COLO668 (cell line): ENCODE results near the gene HIRA.
A peak's percentile ranks its signal among the peaks of the same experiment; 100 is the strongest.
"Not testable (repeated sequence)": the region's sequence is repeated elsewhere in the genome, so short reads cannot be mapped to it uniquely, and the experiment has no call there.

Experiments
- DNase-seq: peaks from one replicate; lab custom pipeline; 2025; ENCODE audit not compliant: unreplicated experiment; lab: John Stamatoyannopoulos, UW

HIRA gene

DNA sequence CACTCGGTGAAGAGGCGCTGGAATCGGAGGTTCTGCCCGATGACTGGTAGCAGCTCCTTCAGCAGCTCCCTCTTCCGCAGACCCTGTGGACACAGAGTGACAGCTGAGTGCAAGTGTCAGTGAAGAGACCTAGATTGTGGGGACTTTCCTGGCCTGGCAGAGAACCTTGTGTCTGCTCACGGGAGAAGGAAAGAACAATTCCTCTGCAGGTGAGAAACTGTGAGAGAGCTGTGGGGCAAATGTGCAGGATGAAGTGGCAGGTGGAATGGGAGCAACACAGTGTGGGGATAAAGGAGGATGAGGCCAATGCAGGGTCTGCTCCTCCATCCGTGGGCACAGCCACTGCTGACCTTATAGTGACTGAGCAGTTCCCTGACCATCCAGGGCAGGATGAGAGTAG lies 100.1 kb downstream of the HIRA start:
- DNase-seq, result no peak

- no peak for DNase-seq
Measured at GRCh38 chr22:19330865-19331418, 100.6 kb downstream of the HIRA start.

DNA sequence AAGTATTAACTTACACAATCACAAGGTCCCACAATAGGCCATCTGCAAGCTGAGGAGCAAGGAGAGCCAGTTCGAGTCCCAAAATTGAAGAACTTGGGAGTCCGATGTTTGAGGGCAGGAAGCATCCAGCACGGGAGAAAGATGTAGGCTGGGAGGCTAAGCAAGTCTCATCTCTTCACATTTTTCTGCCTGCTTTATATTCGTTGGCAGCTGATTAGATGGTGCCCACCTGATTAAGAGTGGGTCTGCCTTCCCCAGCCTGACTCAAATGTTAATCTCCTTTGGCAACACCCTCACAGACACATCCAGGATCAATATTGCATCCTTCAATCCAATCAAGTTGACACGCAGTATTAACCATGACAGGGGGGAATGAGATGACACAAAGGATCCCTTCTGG lies 101.3 kb downstream of the HIRA start:
- DNase-seq, result not testable (repeated sequence)

- DNase-seq, result no peak
Measured at GRCh38 chr22:19329454-19329853, 102.1 kb downstream of the HIRA start.

- no peak for DNase-seq
Measured at GRCh38 chr22:19325296-19325948, 106.1 kb downstream of the HIRA start.

- DNase-seq, result not testable (repeated sequence)
Measured at GRCh38 chr22:19323420-19323819, 108.1 kb downstream of the HIRA start.

- DNase-seq, result no peak
Measured at GRCh38 chr22:19321757-19322156, 109.8 kb downstream of the HIRA start.

DNA sequence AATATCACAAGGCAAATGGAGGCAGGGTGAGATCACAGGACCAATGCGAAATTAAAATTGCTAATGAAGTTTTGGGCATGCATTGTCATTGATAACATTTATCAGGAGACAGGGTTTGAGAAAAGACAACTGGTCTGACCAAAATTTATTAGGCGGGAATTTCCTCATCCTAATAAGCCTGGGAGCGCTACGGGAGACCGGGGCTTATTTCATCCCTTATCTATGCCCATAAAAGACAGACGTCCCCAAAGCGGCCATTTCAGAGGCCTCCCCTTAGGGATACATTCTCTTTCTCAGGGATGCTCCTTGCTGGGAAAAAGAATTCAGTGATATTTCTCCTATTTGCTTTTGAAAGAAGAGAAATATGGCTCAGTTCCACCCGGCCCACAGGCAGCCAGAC lies 111.4 kb downstream of the HIRA start:
- DNase-seq, result not testable (repeated sequence)

GRCh38 chr22:19319281-19319680 lies 112.3 kb downstream of the HIRA start:
- no peak for DNase-seq

DNA sequence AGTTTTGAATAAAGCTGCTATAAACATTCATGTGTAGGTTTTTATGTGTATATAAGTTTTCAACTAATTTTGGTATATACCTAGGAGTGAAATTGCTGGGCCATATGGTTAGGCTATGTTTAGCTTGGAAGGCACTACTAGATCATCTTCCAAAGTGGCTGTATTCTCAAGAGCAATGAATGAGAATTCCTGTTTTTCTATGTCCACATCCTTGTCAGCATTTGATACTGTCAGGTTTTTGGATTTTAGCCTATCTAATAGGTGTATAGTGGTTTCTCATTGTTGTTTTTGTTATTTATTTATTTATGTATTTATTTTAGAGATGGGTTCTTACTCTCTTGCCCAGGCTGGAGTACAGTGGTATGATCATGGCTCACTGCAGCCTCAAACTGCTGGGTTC lies 113.7 kb downstream of the HIRA start:
- DNase-seq, result no peak

- no peak for DNase-seq
Measured at GRCh38 chr22:19307872-19308271, 123.7 kb downstream of the HIRA start.

DNA sequence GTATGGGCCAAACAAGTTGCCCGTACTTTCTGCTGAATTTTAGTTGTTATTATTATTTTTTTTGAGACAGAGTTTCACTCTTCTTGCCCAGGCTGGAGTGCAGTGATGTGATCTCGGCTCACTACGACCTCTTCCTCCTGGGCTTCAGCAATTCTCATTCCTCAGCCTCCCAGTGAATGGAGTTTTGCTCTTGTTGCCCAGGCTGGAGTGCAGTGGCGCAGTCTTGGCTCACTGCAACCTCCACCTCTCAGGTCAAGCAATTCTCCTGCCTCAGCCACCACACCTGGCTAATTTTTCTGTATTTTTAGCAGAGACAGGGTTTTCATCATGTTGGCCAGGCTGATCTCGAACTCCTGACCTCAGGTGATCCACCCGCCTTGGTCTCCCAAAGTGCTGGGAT lies 125.0 kb downstream of the HIRA start:
- DNase-seq, result not testable (repeated sequence)

- DNase-seq, result no peak
Measured at GRCh38 chr22:19304547-19304946, 127.0 kb downstream of the HIRA start.

- no peak for DNase-seq
Measured at GRCh38 chr22:19303785-19304184, 127.7 kb downstream of the HIRA start.

GRCh38 chr22:19295733-19296132 lies 135.8 kb downstream of the HIRA start:
- DNase-seq, result no peak

- DNase-seq, result peak; percentile 89
Measured at GRCh38 chr22:19292458-19293230, 138.9 kb downstream of the HIRA start.

GRCh38 chr22:19291580-19292457 lies 139.7 kb downstream of the HIRA start, which contains the start of gene CLTCL1:
CLTCL1 (minus strand) TSS chr22:19291719; CDS start chr22:19291641, 78 bp downstream.
- DNase-seq, result peak; percentile 85

DNA sequence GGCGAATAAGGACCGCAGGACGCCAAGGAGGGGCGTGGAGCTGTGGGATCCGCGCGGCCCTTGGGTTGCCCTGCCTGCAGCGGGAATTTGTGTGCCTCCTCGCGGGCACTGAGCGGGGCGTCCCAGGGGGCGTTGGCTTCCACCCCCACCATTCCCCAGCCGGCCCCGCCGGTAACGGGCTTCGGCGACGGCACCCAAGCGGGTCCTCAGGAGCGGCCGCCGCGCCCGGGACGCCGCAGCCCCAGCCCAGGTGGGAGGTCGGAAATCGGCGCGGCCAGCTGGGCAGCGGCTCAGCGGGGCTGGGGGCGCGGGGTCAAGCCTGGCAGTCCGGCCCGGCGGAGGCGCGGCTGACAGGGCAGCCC lies 140.3 kb downstream of the HIRA start:
- DNase-seq, result peak; percentile 44

DNA sequence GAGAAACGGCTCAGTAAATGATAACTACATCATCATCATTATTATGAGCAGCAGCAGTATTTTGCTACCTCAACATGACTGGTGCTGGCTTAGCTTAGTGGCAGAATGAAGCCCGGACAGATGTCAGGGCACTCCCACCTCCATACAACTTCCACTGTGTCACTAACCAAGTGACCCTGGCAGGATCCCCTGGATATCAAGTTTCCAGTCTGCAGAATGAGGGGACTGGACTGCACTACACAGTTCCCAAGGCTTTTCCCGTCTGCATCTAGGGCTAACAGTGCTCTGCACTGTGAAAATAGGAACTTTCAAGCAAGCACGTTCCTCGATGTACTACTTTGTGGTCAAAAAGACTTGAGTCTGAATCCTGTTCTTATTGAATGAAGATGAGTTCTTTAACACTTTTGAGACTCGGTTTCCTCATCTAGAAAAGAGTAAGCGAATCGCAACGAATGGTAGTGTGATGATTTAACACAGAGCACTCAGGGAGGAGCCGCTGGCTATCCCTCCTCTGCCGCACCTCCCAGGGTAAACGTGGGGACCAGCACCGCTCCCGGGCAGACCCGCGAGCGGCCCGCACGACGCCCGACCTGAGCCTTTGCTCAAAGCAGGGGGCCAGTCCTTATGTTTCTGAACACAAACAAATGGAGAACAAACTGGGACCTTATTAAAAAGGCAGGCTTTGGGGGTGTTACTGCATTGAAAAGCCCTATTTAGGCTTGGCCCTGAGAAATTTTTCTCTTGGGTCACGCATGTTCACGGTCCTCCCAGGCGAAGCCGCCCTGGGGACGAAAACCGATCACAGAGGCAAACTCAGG lies 140.9 kb downstream of the HIRA start:
- DNase-seq, result peak; percentile 30

DNA sequence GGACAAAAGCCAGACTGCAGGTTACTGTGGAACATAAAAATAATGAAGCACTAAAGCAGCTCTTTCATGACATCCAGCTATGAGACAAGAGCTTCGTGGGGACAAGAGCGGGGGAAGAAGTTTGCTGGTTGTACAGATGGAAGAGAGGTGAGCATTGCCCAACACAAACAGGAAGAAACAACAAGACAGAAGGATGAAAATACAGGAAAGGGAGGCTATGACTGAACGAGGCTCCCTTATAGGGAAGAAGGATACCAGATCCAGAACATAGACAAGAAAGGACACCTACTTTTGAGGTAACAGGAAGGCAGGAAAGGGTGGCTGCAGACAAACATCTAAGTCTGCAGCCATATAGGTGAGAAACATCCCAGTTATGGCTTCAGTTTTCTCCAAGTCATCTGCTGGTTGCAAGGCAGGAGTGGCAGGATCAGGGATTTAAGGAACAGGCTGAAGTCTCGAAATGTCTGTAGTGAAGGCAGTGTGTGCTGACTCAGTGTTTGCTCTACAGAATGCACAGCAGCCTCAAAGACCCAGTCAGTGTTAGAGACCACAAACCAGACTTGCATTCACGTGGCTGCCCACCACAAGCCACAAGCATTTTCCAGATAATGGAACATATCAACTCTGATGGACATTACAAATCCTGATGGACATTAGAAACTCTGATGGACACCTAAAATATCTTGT lies 141.9 kb downstream of the HIRA start:
- DNase-seq, result no peak
